ENCODE measurements around the gene GIMAP5.
"Not testable (repeated sequence)": the region's sequence is repeated elsewhere in the genome, so short reads cannot be mapped to it uniquely, and the experiment has no call there.

Gene GIMAP5

DNA sequence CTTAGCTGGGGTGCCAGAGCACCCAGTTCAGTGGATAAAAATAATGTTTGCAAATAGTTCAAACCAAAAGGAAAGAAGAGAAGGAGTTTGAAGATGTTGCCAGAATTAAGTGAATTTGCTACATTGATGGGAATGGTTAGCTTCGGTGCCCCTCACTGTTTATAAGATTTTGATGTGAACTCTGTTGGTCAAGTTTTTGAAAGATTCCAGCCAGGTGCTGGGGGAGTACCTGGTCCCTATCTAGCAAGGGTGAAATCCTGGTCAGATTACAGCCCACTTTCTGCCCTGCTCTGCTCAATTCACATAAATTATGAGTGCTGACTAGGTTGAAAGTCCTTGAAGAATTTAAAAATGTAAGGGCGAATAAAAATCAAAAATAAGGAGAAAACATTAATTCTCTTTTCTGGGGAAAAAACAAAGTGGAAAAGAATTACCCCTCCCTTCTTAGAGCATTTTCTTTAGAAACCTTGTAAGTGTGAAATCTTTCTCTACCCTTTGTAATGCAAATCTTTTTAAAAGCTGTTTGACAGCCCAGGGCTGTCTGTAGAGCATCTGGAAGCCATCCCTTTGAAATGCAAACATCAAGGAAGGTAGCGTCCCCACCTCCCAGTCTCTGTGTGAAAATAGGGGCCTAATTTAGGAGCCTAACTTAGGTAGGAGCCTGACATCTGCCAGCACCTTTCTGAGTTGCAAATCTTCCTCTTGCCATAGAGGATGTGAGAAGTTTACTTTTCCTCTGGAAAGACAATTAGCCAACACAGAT lies 1.4 kb upstream of the GIMAP5 start:
- no peak for DNase-seq

DNA sequence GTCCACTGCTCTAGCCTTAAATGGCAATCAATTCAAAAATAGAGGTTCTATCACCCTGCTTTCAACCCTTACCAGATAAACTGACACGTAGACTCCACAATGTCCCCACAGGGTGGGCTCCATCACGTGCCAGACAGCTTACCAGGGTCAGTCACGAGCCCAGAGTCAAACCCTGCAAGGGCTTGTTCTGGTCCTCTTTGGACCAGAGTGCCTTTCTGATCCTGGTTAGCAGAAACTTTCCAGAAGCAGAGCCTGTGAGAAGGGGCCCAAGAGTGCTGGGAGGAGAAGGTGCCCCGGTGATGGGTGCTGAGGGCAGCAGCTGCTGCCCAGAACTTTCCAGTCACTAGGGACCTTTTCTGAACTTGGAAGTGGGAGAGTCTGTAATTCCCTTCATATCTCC lies 354 bp upstream of the GIMAP5 start:
- no peak for DNase-seq

GRCh38 chr7:150738092-150738491 lies 874 bp downstream of the GIMAP5 start:
- no peak for DNase-seq

GRCh38 chr7:150738591-150739001 lies 1.4 kb downstream of the GIMAP5 start:
- DNase-seq = no peak

- no peak for DNase-seq
These were observed 1.8 kb downstream of the GIMAP5 start for GRCh38 chr7:150739033-150739432.

- no peak for DNase-seq
These were observed 2.8 kb downstream of the GIMAP5 start for GRCh38 chr7:150740053-150740452.

DNA sequence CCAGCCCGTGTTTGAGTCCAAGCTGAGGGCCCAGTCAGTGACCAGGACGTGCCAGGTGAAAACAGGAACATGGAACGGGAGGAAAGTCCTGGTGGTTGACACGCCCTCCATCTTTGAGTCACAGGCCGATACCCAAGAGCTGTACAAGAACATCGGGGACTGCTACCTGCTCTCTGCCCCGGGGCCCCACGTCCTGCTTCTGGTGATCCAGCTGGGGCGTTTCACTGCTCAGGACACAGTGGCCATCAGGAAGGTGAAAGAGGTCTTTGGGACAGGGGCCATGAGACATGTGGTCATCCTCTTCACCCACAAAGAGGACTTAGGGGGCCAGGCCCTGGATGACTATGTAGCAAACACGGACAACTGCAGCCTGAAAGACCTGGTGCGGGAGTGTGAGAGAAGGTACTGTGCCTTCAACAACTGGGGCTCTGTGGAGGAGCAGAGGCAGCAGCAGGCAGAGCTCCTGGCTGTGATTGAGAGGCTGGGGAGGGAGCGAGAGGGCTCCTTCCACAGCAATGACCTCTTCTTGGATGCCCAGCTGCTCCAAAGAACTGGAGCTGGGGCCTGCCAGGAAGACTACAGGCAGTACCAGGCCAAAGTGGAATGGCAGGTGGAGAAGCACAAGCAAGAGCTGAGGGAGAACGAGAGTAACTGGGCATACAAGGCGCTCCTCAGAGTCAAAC lies 5.2 kb downstream of the GIMAP5 start:
- no peak for DNase-seq

- no peak for DNase-seq
These were observed 6.9 kb downstream of the GIMAP5 start for GRCh38 chr7:150744041-150744656.

DNA sequence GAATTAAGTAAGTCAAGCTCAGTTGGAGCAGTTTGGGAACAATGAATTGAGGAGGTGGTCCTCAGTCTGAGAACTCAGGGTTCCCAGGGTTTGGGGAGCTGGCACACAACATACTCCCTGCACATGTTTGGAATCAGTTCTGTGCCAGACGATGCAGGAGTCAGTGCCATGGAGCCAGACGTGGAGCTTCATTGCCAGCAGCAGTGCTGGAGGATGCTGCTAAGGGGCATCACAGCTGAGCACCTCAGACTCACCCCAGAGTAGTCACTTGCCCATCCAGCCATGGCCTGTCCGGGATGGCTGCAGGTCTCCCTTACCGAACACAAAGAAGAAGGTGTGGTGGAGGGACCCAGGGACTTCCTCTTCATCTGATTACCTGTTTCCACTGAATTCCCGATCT lies 7.9 kb downstream of the GIMAP5 start:
- peak; percentile 43 for DNase-seq

- no peak for DNase-seq
These were observed 8.7 kb downstream of the GIMAP5 start for GRCh38 chr7:150745876-150746275.

- DNase-seq = no peak
These were observed 9.7 kb downstream of the GIMAP5 start for GRCh38 chr7:150746921-150747320.

- DNase-seq = no peak
These were observed 11.2 kb downstream of the GIMAP5 start for GRCh38 chr7:150748376-150748775.

GRCh38 chr7:150751702-150752101 lies 14.5 kb downstream of the GIMAP5 start:
- no peak for DNase-seq

- DNase-seq = no peak
These were observed 16.0 kb downstream of the GIMAP5 start for GRCh38 chr7:150753239-150753638.

DNA sequence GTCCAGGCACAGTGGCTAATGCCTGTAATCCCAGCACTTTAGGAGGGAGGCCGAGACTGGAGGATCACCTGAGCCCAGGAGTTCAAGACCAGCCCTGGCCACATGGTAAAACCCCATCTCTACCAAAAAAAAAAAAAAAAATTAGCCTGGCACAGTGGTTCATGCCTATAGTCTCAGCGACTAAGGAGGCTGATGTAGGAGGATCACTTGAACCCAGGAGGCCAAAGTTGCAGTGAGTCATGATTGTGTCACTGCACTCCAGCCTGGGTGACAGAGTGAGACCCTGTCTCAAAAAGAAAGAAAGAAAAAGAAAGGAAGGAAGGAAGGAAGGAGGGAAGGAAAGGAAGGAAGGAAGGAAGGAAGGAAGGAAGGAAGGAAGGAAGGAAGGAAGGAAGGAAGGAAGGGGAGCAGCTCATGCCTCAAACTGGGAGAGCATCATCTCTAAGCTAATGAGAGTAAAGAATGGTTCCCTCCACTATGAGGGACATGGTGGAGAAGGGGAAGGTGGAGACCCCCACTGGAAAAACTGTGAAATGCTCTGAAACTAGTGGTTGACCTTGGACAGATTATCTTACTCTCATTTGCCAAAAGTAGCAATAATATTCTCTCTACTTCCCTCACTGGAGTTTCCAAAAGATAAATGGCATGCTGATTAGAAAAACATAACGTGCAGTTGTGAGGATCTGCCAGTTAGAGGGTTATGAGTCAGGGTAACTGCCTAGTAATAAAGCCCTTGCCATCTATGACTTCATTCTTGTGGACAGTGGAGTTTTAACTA lies 16.8 kb downstream of the GIMAP5 start:
- peak; percentile 47 for DNase-seq

DNA sequence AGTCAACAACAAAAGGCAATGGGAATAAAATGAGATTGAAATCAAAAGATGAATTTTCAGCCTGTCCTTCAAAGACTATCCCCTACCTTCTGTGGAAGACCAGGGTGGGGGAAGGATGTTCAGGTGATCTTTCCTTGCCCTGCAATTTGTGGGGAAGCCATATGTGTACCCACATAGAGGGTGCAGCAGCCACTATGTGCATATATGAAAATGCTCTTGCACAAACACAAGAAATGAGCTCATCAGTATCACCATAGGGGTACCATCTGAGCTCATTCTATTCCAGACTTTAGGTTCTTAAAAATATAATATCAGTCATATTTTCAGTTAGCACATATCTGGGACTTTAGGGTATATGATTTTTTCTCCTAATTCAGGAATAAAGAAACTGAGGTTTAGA lies 17.7 kb downstream of the GIMAP5 start:
- peak; percentile 34 for DNase-seq

DNA sequence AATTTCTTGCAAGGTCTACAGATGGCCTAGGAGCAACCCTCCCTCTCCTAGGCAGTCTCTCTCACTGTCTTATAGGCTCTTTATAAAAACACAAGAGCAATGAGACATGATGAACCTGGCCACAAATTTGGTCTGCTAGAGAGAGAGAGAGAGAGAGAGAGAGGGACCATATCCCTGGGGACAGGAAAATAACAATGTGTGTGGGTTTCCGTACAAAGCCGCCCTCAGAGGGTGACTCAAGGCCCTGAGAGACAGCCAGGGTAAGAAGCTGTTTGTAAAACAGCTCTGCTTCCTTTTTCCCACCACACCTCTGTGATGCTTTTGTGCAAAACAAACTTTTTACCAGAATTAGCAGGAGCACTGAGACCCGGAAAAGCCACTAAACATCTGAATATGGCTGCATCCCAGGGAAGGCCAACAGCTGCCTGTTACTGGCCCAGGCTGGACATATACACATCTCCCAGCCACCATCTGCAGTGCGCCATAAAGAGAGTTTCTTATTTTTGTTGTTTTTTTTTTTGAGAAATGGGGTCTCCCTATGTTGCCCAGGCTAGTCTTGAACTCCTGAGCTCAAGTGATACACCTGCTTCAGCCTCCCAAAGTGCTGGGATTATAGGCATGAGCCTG lies 18.4 kb downstream of the GIMAP5 start:
- peak; percentile 73 for DNase-seq

DNA sequence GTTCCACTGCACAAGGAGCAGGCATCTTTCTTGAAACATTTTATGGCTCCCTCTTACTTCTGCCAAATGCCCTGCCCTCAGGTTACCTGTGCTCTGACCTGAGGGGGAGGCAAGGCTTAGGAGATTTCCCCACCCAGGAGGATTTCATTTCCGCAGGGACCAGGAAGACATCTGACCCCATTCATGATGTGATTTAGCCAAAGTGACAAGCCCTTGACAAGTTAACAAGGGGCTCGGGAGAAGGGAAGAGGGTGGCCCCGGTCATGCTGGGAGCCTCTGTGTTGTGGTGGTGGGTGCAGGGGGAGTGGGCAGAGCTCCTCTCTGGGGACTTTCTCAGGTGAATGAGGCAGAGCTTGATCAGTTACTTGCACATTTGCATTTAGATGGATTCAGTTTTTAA lies 18.9 kb downstream of the GIMAP5 start:
- peak; percentile 38 for DNase-seq

- DNase-seq = no peak
These were observed 19.6 kb downstream of the GIMAP5 start for GRCh38 chr7:150756858-150757257.

- no peak for DNase-seq
These were observed 22.3 kb downstream of the GIMAP5 start for GRCh38 chr7:150759479-150759878.

- no peak for DNase-seq
These were observed 29.1 kb downstream of the GIMAP5 start for GRCh38 chr7:150766334-150766709.

DNA sequence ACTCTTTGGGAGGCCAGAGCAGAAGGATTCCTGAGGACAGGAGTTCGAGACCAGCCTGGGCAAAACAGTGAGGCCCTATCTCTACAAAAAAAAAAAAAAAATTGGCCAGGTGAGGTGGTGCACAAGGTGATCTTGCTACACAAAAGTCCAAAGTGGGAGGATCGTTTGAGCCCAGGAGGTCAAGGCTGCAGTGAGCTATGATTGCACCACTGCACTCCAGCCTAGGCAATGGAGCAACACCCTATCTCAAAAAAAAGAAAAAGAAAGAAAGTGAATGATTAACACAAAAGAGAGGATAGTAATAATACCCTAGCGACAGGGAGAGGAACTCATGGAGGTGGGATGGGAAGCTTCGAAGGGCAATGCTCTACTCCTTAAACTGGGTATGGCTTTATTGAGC lies 32.5 kb downstream of the GIMAP5 start:
- no peak for DNase-seq

DNA sequence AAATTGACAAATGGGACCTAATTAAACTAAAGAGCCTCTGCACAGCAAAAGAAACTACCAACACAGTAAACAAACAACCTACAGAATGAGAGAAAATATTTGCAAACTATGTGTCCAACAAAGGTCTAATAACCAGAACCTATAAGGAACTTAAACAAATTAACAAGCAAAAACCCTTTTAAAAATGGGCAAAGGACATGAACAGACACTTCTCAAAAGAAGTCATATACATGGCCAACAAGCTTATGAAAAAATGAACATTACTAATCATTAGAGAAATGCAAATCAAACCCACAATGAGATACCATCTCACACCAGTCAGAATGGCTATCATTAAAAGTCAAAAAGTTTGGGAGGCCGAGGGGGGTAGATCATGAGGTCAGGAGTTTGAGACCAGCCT lies 36.9 kb downstream of the GIMAP5 start:
- DNase-seq = not testable (repeated sequence)
